ENCODE measurements around the gene SLC25A21. TPM values are rescaled to one million over a fixed set of nuclear protein-coding genes. Genes with fewer than 3 reads are reported as not detected.
A peak's percentile ranks its signal among the peaks of the same experiment; 100 is the strongest.

SLC25A21 gene
- total RNA-seq, 4 donors from 2014 or later, result 2.0 TPM; not detected in 3

GRCh38 chr14:36656687-36657398, 515.6 kb downstream of the SLC25A21 start:
- Histone ChIP-seq H3K36me3 (no peaks in the 10 kb centered on the region), H3K4me1 (peaks cover 42% of the 10 kb centered on the region), H3K27me3 (peaks cover 100% of the 10 kb centered on the region), H3K4me3 (peak overlapping the region; percentile 32), H3K27ac (no peak overlapping the region), H3K9me3 (no peaks in the 10 kb centered on the region)
- 14% methylated on average over 31 of the region's 31 CpGs for WGBS
- peak in 1 of 2 donors; percentile 57 for DNase-seq (ENCODE audit: low spot score in 2 of 2)
- TF ChIP-seq POLR2AphosphoS5 (IDR thresholded peaks at IDR 0.05) (no peak), CTCF (IDR thresholded peaks at IDR 0.05) (no peak), EP300 (IDR thresholded peaks at IDR 0.05) (no peak), POLR2A (IDR thresholded peaks at IDR 0.05) (no peak)

GRCh38 chr14:36655963-36656686, 516.3 kb downstream of the SLC25A21 start:
- Histone ChIP-seq H3K4me1 (peaks cover 37% of the 10 kb centered on the region), H3K27me3 (peaks cover 100% of the 10 kb centered on the region), H3K9me3 (no peaks in the 10 kb centered on the region), H3K4me3 (peak overlapping the region; percentile 32), H3K36me3 (no peaks in the 10 kb centered on the region), H3K27ac (no peak overlapping the region)
- 16% methylated on average over 22 of the region's 48 CpGs for WGBS
- DNase-seq (ENCODE audit: low spot score in 2 of 2), result no peak
- TF ChIP-seq POLR2A (IDR thresholded peaks at IDR 0.05) (no peak), CTCF (IDR thresholded peaks at IDR 0.05) (peak in 1 of 2 donors; percentile 68), EP300 (IDR thresholded peaks at IDR 0.05) (no peak), POLR2AphosphoS5 (IDR thresholded peaks at IDR 0.05) (no peak)

- peaks cover 35% of the 10 kb centered on the region for H3K4me1 ChIP-seq
- peaks cover 100% of the 10 kb centered on the region for H3K27me3 ChIP-seq
- peak overlapping the region; percentile 32 for H3K4me3 ChIP-seq
- no peaks in the 10 kb centered on the region for H3K9me3 ChIP-seq
- 15% methylated on average over 11 of the region's 11 CpGs for WGBS
- TF ChIP-seq POLR2A (IDR thresholded peaks at IDR 0.05), result no peak
- no peaks in the 10 kb centered on the region for H3K36me3 ChIP-seq
- DNase-seq (ENCODE audit: low spot score in 2 of 2), result no peak
- H3K27ac ChIP-seq, result no peak overlapping the region
Measured at GRCh38 chr14:36655571-36655962, 516.8 kb downstream of the SLC25A21 start.

- Histone ChIP-seq H3K4me3 (no peak overlapping the region), H3K27me3 (peaks cover 100% of the 10 kb centered on the region), H3K4me1 (peaks cover 35% of the 10 kb centered on the region), H3K36me3 (no peaks in the 10 kb centered on the region), H3K9me3 (no peaks in the 10 kb centered on the region), H3K27ac (no peak overlapping the region)
- TF ChIP-seq CTCF (IDR thresholded peaks at IDR 0.05) (no peak), POLR2AphosphoS5 (IDR thresholded peaks at IDR 0.05) (no peak), EP300 (IDR thresholded peaks at IDR 0.05) (no peak), POLR2A (IDR thresholded peaks at IDR 0.05) (no peak)
- WGBS, result 7% methylated on average over 33 of the region's 34 CpGs
- DNase-seq (ENCODE audit: low spot score in 2 of 2), result no peak
Measured at GRCh38 chr14:36654794-36655381, 517.5 kb downstream of the SLC25A21 start.

GRCh38 chr14:36653962-36654793, 518.2 kb downstream of the SLC25A21 start:
- H3K27me3 ChIP-seq, result peaks cover 100% of the 10 kb centered on the region
- DNase-seq (ENCODE audit: low spot score in 2 of 2), result no peak
- no peak overlapping the region for H3K27ac ChIP-seq
- no peak overlapping the region for H3K4me3 ChIP-seq
- no peaks in the 10 kb centered on the region for H3K36me3 ChIP-seq
- H3K4me1 ChIP-seq, result peaks cover 35% of the 10 kb centered on the region
- WGBS, result 13% methylated on average over 19 of the region's 31 CpGs
- TF ChIP-seq CTCF (IDR thresholded peaks at IDR 0.05) (no peak), POLR2AphosphoS5 (IDR thresholded peaks at IDR 0.05) (no peak), POLR2A (IDR thresholded peaks at IDR 0.05) (no peak), EP300 (IDR thresholded peaks at IDR 0.05) (no peak)
- H3K9me3 ChIP-seq, result no peaks in the 10 kb centered on the region

Measured in suprapubic skin (tissue), 4 donors.